Spleen (tissue), 7 donors: ENCODE data around the gene WASL.

ENCODE experiments used
- POLR2A ChIP-seq, 3 donors: fragments of 450-650 bp; IDR thresholded peaks; one replicate each; pipeline ENCODE4 v1.5.1; 2017; ENCODE audit warnings: antibody characterized with exemption in 3 of 3, mild to moderate bottlenecking in 1 of 3
- TF ChIP-seq, protein P1 (sequence below), 11 experiments: fragments of 200-600 bp in 7 of 11; fragments of 450-650 bp in 4 of 11; sonication (generic) in 4 of 11; IDR thresholded peaks in 8 of 11; conservative IDR thresholded peaks in 3 of 11; 1 replicate in 7 of 11; 2 replicates in 4 of 11; pipeline versions ENCODE4 v1.4.0 to v1.8.0; 2016 to 2021; ENCODE audit warnings: antibody characterized with exemption in 11 of 11, inconsistent platforms in 4 of 11, mild to moderate bottlenecking in 1 of 11
- donor health status: DM: no; HTN: no; CAD: no; lungs with moderate emphysema.
- donor health status: DM: no; HTN: no; CAD: no.
- donor health status: DM: no; HTN: no; CAD: no.

DNA sequence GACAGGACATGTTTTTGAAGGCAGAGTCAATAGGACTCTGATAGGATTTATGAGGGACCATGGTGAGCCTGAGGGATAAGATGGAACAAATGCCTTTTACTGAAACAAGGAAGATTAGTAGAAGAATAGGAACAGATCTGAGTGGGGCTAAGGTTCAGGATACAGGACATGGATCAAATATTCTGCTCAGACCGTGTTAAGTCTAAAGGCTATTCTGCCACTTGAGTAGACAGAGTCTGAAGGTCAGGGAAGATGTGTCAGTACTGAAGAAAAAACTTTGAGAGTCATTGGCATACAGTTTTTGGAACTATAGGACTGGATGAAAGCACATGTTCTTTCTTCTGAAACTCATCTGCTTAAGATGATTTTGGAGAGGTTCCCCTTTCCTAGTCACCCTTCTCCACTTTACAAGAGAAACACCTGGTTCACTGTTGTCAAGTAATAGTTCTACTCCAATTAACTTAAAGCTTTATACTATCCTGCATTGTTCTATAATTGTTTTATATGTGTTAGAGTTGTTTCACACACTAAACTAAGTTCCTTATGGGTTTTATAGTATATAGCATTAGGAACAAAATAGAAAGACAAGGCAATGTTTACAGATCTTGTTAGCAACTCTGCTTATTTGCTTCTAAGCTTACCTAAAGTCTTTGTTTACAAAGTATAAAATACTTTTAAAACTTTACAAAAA, 43.4 kb downstream of the WASL start:
- TF ChIP-seq, protein P1, sequence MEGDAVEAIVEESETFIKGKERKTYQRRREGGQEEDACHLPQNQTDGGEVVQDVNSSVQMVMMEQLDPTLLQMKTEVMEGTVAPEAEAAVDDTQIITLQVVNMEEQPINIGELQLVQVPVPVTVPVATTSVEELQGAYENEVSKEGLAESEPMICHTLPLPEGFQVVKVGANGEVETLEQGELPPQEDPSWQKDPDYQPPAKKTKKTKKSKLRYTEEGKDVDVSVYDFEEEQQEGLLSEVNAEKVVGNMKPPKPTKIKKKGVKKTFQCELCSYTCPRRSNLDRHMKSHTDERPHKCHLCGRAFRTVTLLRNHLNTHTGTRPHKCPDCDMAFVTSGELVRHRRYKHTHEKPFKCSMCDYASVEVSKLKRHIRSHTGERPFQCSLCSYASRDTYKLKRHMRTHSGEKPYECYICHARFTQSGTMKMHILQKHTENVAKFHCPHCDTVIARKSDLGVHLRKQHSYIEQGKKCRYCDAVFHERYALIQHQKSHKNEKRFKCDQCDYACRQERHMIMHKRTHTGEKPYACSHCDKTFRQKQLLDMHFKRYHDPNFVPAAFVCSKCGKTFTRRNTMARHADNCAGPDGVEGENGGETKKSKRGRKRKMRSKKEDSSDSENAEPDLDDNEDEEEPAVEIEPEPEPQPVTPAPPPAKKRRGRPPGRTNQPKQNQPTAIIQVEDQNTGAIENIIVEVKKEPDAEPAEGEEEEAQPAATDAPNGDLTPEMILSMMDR (IDR thresholded peaks at IDR 0.05 in 8 of 11, conservative IDR thresholded peaks at IDR 0.05 in 3 of 11): no peak
- TF ChIP-seq POLR2A (IDR thresholded peaks at IDR 0.05): no peak
